Erythroblast (primary cell): Measurements from ENCODE around the gene SCG5.
"Not testable (repeated sequence)": the region's sequence is repeated elsewhere in the genome, so short reads cannot be mapped to it uniquely, and the experiment has no call there.

ENCODE experiments used
- GATA1 ChIP-seq: IDR thresholded peaks from 2 replicates; pipeline ENCODE4 v1.6.1; 2011; ENCODE audit warnings: low read depth, mild to moderate bottlenecking, control low read depth, low read length, moderate library complexity
- POLR2A ChIP-seq: IDR thresholded peaks from 2 replicates; pipeline ENCODE4 v1.6.1; 2011; ENCODE audit warnings: mild to moderate bottlenecking, low read length

GRCh38 chr15:32614712-32615050, 26.8 kb upstream of the SCG5 start:
- TF ChIP-seq POLR2A, GATA1: not testable (repeated sequence)
